DMS153 treated with DMSO at 0.1 percent for 48 hours (cell line): ENCODE data around the gene PDGFC.
"Not testable (repeated sequence)": the region's sequence is repeated elsewhere in the genome, so short reads cannot be mapped to it uniquely, and the experiment has no call there.

Experiments
- DNase-seq: peaks from one replicate; lab custom pipeline; 2025; ENCODE audit not compliant: unreplicated experiment; lab: John Stamatoyannopoulos, UW

PDGFC gene

DNA sequence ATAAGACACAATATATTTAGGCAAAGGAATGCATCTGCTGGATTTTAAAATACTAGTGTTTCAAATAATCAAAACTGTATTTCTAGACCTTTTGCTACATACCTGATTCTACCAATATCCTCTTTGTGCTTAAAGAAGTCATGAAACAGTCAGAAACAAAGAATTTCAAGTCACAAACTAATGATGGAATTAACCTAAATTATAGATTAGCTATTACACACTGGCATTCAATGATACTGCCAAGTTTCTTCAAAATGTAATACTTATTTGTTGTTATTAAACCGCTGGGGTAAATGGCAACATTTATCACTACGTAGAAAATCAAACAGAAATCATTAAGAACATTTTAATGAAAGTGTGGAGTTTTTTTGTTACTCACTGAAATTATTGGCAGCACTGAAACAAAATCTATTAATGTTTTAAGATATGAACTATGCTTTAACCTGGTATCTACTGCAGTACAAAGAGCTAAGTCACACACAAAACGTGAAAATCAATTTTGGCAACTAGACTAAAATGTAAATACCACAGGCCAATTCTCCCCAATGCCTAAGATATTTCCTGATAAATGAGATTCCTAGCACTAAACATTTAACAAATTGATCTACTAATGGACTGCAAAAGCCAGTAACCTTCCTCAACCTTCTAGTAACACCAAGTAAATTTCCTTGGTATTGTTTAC is 19.4 kb downstream of the PDGFC start:
- DNase-seq = no peak

DNA sequence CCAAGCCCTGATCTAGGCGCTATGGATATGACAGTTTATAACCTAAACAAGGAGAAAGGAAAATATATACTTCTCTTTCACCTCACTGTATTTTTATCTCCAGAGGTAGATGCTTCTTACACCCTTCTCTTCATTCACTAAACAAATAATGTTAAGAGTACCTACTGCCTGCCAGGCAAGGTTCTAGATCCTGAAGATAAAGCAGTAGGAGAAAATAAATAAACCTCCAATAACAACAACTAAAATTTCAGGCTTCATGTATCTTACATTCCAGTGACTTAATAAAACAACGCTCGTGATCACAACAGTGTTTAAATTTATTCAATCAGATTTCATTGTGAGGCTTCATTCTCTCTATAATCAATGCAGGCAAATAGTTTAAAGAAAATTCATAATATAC is 20.7 kb downstream of the PDGFC start:
- no peak for DNase-seq

DNA sequence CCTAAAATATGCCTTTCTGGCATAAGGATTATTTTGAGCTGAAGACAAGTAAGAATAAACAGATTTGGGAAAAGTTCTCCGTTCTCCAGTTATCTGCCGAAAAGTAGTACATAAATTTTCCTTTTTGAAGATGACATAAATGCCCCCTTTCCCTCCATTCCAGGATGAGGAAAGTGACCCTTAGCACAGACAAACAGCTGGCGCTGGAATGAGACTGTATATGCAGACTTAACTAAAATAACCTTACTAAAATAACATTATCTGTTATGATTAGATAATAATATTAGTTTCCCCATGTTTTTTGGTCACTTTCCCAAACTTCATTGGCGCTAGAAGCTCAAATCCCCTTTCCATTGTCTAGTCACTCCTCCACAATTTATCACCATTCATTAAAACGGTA is 21.5 kb downstream of the PDGFC start:
- DNase-seq = no peak

DNA sequence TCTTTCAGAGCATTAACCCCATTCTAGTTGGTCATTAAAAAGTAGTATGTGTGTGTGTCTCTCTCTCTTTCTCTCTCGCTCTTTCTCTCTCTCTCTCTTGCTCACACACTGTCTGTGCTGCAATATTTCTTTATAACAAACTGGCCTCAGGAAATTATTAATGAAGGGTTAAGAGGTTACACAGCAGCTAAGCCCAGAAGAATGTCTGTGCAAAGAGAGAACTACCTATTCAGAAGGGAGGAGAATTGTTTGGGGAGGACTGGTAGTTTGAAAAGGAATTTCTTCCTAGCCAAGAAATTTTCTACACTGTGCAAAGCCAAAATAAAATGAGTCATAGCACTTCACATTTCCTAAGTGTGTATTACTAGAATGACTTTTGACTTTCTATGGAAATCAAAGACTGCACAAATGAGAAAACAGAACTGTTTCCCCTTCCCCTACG is 22.2 kb downstream of the PDGFC start:
- no peak for DNase-seq

DNA sequence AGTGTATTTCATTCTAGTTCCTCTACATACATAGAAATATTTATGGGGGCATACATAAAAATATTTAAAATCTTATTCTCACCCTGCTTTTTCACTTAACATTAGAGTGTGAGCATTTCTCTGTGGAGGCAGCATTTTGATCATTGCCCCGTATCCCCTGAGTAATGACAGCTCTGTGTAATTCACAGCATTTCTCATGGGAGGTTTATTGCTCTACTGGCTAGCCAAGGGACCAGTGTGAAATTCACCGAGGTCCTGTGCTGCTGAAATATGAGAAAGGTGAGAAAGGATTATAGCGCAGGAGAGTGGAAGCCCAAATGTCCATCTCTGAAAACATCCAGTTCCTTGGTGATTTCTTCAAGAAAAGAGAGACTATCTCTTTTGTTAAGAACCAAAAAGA is 22.9 kb downstream of the PDGFC start:
- DNase-seq = no peak

DNA sequence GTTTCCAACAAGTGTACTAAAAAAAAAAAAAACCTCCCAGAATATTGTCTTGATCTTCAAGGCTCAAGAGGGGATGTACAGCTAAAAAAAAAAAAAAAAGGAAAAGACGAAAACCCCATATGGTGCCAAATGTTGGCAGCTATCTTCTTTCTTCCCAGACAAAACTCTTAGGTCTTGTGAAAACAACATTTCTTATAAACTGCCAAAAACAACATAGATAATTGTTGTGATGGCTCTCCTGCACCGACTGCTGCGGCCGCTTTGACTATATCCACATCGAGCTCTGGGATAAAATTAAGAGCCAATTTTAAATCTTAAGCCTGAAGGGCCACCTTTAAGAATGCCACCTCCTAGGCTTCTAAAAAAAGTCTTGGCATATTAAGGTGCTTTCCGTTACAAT is 23.5 kb downstream of the PDGFC start:
- no peak for DNase-seq

DNA sequence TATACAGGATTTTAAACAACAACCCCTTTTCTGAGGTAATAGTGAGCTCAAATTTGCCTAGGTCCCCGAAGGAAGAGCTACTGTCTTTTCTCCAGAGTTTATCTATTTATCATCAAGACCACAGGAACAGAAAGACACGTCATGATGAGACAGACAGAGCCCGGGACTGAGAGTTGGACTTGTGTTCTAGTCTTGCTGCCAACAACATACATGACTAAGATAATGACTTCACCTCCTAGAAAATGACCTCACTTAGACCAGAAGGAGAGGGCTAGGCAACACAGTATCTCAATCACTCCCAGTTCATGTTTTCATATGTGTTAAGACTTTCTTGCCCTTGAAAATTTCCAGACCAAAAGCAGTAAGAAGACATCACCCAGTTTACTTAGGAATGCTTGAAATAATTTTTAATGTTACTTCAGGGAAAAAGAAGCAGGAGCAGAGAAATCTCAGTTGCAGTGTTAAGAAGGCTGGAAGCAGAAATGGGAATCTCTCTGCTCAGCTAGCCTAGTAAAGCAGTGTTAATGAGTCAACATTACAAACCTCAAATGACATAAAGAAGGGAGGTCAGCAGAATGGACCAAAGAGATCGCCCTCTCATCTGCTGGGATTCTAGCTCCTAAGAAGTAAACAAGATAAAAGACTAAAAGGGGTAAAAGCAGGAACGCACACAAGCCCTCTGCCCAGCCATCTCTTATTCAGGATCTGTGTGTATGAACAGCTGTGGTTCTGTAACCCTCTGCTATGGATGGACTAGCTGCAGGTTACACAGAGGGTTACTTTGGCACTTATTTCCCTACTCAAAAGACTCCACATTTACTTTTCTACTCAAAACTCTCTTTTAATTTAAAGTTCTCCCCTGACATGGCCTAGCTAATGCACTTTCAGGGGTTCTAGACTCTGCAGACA is 24.8 kb downstream of the PDGFC start:
- DNase-seq = no peak

DNA sequence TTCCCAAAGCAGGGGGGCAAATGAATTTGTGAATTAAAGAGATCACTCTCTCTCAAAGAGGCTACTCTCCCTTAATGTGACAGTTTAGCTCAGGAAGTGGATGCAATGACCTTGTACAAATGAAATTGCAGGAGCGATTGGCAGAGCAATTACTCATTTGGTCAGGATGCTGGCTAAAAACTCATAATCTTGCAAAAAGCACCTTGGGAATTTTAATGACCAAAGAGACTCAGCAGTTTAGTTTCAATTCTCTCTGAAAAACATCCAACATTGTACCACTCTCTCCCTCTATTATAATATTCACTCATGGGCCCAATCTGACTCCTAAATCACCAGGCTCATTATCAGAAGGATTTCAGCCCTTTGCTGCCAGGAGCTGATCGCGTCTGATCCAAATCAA is 26.1 kb downstream of the PDGFC start:
- no peak for DNase-seq

DNA sequence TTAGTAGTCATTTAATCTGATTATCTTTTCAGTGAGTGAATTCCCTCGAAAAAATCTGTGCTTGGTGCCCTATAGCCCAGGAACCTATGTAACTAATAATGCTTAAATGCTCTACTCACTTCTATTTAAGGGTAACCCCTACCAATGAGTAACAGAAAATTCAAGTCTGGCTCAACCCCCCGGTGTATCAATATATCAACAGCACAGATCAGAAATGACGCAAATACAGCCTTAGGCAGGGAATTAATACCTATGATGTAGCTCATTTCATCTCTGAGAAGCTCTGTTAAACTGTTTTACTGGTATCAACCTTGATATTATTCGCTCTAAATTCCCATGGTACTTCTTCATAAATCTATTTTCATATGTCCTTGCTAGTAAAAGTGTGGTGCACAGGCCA is 28.6 kb downstream of the PDGFC start:
- no peak for DNase-seq

DNA sequence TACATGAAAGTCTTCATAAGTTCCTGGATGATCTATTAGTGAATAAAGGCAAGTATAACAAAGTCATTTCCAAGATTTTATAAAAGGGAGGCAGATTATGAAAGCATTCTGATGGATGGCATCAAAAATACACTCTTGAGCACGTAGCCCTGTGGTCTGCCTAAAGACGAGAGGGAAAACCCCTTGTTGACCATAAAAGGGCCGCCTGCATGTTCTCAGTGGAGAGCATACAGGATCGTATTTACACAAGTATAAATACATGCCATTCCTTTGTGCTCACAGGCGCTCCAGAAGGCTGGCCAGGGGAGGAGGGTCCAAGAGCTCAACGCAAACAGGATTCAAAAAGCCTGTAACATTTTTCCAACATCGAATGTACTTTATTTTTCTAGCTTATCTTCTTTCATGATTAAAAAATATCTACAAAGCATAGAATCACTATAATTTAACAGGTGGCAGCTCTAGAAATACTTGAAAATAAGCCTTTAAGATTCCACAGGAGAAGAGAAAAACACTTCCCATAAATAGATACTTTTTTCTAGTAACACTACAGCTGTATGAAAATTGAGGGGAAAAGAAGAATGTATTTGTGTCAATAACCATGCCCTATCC is 29.6 kb downstream of the PDGFC start:
- peak; percentile 23 for DNase-seq

DNA sequence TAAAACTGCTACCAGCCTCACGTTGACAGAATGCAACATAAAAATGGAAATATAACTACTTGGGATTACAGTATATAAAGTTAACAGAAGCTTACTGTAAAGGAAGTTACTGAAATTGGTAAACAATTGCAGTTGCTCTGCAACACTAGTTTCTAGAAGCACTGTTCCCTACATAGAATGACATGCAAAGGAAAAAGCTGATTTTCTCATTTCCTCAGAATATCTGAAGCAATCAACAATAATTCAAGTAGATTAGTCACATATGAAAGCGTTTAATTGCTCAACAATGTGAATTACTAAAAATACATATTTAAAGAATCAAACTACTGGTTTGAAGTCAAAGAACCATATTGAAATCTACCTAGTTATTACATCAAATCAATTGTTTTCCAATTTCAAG is 31.8 kb downstream of the PDGFC start:
- no peak for DNase-seq

DNA sequence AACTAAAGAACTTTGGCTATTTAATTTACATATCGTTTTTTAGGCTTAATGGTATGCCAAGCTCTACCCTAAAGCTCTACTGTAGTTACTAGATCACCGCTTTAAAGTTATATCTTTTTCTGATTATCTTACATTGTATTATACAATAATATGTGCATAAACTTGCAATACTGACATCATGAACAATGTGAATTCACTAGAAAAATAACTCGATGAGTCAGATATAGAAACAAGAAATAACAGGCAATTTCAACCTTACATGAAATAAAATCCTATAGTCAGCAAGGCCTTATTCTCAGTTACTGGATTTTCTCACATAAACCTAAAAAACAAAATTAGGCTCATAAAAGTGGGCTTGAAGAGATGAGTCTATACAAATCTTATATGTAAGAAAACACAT is 32.5 kb downstream of the PDGFC start:
- DNase-seq = no peak

DNA sequence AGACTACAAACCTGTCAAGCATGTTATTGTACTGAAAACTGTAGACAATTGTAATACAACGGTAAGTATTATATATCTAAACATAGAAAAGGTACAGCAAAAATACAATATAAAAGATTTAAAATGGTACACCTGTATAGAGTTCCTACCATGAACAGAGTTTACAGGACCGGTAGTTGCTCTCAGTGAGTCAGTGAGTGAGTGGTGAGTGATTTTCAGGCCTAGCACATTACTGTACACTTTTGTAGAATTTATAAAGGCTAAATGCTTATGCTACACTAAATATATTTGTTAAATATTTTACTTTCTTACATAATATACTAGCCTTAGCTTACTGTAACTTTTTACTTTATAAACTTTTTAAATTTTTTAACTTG is 37.4 kb downstream of the PDGFC start:
- DNase-seq = no peak

DNA sequence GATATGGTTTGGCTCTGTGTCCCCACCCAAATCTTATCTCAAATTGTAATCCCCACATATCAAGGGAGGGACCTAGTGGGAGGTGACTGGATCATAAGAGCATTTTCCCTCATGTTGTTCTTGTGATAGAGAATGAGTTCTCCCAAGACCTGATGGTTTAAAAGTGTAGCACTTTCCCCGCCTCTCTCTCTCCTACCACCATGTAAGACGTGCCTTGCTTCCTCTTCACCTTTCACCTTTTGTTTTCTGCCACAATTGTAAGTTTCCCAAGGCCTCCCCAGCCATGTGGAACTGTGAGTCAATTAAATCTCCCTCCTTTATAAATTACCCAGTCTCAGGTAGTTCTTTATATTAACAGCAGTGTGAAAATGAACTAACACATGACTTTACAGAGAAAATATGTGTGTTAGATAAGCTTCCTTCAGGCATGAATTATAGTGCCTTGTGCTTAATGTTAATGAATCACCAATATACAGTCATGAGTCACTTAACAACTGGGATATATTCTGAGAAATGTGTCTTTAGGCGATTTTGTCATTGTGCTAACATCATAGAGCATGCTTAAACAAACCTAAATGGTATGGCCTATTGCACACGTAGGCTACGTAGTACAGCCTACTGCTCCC is 37.9 kb downstream of the PDGFC start:
- DNase-seq = no peak

DNA sequence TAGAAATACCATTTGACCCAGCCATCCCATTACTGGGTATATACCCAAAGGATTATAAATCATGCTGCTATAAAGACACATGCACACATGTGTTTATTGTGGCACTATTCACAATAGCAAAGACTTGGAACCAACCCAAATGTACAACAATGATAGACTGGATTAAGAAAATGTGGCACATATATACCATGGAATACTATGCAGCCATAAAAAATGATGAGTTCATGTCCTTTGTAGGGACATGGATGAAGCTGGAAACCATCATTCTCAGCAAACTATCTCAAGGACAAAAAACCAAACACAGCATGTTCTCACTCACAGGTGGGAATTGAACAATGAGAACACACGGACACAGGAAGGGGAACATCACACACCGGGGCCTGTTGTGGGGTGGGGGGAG is 39.2 kb downstream of the PDGFC start:
- DNase-seq = not testable (repeated sequence)

DNA sequence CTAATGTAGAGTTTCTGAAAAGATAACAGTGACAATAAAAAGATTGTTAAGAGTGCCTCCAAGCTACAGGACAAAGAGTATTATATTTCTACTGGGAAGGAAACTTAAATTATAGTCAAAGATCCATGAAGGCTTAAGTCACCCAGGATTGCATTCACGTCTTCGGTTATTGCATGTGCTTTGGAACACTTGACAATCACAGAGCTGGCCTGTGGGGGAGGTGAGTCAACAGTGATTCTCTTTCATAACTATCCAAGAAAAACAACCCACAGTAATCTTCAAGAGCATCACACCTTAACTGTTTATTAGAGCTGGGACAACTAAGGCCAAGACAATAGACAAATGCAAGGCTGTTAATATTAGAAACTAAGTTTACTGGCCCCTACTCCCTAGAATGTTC is 40.3 kb downstream of the PDGFC start:
- no peak for DNase-seq

DNA sequence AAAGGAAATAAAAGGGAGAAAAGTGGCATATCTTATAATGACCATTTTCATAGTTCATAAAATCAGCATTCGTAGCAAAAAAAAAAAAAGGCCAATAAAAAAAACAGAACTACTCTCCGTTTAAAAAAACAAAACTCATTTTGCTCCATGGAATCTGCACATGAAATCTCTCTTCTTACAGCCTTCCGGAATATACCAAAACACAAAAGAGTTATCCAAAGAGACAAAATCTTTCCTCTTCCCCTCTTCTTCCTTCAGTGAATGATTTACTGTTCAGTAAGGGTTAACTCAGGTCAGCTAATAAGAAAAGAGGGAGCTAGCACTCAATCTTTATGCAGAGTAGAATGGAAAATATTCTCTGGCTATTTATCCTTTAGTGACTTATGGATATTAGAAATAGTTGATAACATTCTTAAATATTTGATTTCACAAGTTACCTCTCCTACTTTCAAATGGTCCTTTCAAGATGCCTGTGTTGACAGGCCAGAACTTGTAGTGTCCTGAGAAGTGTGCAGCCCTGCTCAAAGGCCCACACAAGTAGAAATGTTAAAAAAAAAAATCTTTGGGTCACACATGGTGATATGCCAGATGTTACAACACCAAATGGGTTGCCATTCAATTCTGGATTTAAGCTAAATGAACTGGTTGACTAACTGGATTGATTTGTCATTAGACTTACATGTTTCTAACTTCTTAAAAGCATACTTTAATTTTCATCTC is 42.1 kb downstream of the PDGFC start:
- DNase-seq = no peak

DNA sequence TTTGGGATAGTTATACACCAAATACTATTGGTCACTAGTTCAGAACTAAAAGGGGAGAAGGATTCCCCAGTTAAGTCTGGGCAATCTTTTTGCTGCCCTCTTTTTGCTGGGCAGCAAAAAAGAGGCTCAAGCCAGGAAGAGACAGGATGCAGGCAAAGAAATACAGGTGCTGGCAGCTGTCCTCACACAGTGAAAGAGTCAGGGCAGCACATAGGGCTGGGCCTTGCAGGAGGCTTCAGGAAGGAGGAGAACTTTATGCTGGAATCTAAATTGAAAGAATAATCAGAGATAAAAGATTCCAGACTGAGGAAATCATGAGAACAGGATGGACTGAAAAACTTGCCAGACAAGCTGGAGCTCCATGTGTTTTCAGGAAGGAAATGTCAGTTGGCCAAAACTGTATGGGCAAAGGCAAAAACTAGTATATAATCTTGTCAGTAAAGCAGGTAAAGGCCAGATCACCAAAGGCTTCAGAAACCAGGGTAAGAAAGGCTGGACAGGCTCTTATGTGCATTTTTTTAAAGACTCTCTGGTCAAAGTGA is 46.8 kb downstream of the PDGFC start:
- no peak for DNase-seq

DNA sequence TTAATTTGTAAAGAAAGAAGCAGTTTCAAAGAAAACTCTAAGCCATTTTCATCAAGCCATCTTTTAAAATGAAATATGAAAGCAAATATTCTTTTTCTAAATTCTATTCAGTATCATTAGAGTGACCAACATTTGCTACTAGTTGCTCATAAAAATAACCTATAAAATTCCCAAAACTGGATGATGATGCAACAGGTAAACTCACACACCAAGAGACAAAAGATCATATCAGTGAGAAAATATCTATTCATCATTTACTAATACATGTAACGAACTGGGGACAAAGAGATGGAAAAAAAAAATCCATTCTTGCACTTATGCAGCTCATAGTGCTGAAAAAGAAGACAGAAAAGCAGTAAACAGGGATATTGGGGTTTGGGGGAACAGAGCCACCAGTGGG is 48.1 kb downstream of the PDGFC start:
- DNase-seq = no peak

DNA sequence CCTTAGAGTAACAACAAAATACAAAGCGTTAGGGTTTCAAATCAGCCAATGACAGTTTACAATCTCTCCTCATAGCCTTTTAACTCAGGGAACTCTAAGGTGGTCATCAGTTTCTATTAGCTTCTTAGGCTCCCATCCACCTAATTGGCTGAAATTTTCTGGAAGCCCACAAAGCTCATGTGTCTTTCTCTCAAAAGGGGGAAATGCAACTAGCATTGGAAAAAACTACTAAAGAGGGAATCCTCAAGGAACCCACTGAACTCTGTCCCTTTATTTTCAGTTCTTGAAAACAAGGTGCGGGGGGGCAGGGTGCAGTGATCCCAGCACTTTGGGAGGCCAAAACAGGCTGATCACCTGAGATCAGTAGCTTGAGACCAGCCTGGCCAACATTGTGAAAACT is 56.4 kb downstream of the PDGFC start:
- no peak for DNase-seq

DNA sequence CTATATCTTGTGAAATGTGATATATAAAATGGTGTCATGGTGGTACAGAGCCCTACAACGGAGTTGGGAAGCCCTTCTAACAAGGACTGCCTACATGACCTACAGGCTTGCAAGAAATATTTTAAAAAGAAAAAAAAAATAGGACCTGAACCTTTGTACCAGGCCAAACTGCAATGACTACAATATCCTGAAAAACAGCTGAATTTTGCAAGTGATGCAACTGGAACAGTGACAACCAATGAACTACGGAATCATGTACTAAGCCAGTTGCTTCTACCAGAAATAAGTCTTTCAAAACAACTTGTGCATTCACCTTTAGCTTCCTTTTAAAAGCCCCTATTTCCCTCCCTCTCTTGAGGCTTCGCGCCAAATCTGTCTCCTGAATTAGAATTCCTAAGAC is 58.4 kb downstream of the PDGFC start:
- no peak for DNase-seq
